H1 (cell line): ENCODE results near the gene HES7. TPM values are rescaled to one million over a fixed set of nuclear protein-coding genes. Genes with fewer than 3 reads are reported as not detected.

Source experiments
- CTCF ChIA-PET: fragments of 300-600 bp; sonication (Branson Sonifier 250); formaldehyde crosslinking; loops from one replicate; lab custom pipeline; 2021; ENCODE audit not compliant: partially characterized antibody; lab: Charles Lee
- POLR2A ChIA-PET: fragments of 300-600 bp; sonication (Branson Sonifier 250); formaldehyde crosslinking; loops from one replicate; lab custom pipeline; 2021; ENCODE audit warnings: inconsistent platforms; ENCODE audit not compliant: partially characterized antibody; lab: Charles Lee
- DNase-seq, 2 experiments: peaks; one replicate each; pipeline versions ENCODE4 v3.0.0 to v3.0.0-alpha.2; 2010 to 2022; ENCODE audit warnings: low spot score in 2 of 2, low read depth in 1 of 2, mixed read lengths in 1 of 2
- FAIRE-seq: peaks from 2 replicates; lab custom pipeline; 2011; peaks lifted over from hg19 to GRCh38; lab: Jason Lieb, UNC
- H2AFZ ChIP-seq: 2 replicates; pipeline ENCODE4 v1.8.1; 2012; ENCODE audit warnings: low read length, inconsistent platforms
- H2AK5ac ChIP-seq: 2 replicates; pipeline ENCODE4 v1.6.1; 2013; ENCODE audit warnings: low read depth, low read length
- H2BK120ac ChIP-seq: replicated peaks from 2 replicates; pipeline ENCODE3; 2013; ENCODE audit warnings: low read depth, low read length, inconsistent platforms
- H2BK12ac ChIP-seq: 2 replicates; pipeline ENCODE4 v1.6.1; 2013; ENCODE audit warnings: low read depth, low read length
- H2BK15ac ChIP-seq: 2 replicates; pipeline ENCODE4 v1.6.1; 2013; ENCODE audit warnings: low read length
- H2BK20ac ChIP-seq: 2 replicates; pipeline ENCODE4 v1.6.1; 2013; ENCODE audit warnings: low read length
- H2BK5ac ChIP-seq: 2 replicates; pipeline ENCODE4 v1.6.1; 2013; ENCODE audit warnings: low read depth, low read length
- H3K14ac ChIP-seq: 2 replicates; pipeline ENCODE4 v1.6.1; 2013; ENCODE audit warnings: inconsistent platforms; ENCODE audit not compliant: insufficient read length
- H3K18ac ChIP-seq: 2 replicates; pipeline ENCODE4 v1.6.1; 2013; ENCODE audit warnings: low read length; ENCODE audit errors: extremely low read depth
- H3K23ac ChIP-seq: 2 replicates; pipeline ENCODE4 v1.6.1; 2013; ENCODE audit warnings: inconsistent platforms; ENCODE audit not compliant: insufficient read length
- H3K23me2 ChIP-seq: 2 replicates; pipeline ENCODE4 v1.6.1; 2013; ENCODE audit warnings: low read depth, low read length
- H3K27ac ChIP-seq: 2 replicates; pipeline ENCODE4 v1.6.1; 2011; ENCODE audit warnings: low read depth, low read length, inconsistent platforms
- H3K27me3 ChIP-seq, 4 experiments: replicated peaks in 1 of 4; 1 replicate in 1 of 4; 2 replicates in 3 of 4; pipeline versions ENCODE4 v1.6.1 to v1.8.1; 2011 to 2013; ENCODE audit warnings: low read length in 3 of 4, mild to moderate bottlenecking in 3 of 4, inconsistent platforms in 2 of 4, mixed read lengths in 2 of 4, moderate library complexity in 1 of 4; ENCODE audit not compliant: control insufficient read depth in 3 of 4, insufficient read depth in 3 of 4; ENCODE audit errors: extremely low read depth in 1 of 4
- H3K36me3 ChIP-seq, 4 experiments: 2 replicates each; pipeline versions ENCODE4 v1.6.1 to v1.8.1; 2011 to 2013; ENCODE audit warnings: mild to moderate bottlenecking in 4 of 4, low read length in 3 of 4, moderate library complexity in 2 of 4, control low read depth in 1 of 4, inconsistent platforms in 1 of 4; ENCODE audit not compliant: insufficient read depth in 4 of 4, control insufficient read depth in 2 of 4
- H3K4ac ChIP-seq: replicated peaks from 2 replicates; pipeline ENCODE3; 2013; ENCODE audit warnings: low read length, low read depth, mixed read lengths, inconsistent platforms; ENCODE audit not compliant: insufficient read length
- H3K4me1 ChIP-seq, 4 experiments: replicated peaks in 1 of 4; 1 replicate in 1 of 4; 2 replicates in 3 of 4; pipeline versions ENCODE4 v1.6.1 to v1.8.1; 2011 to 2013; ENCODE audit warnings: low read length in 3 of 4, inconsistent platforms in 2 of 4, mixed read lengths in 1 of 4; ENCODE audit not compliant: insufficient read depth in 4 of 4, control insufficient read depth in 3 of 4
- H3K4me2 ChIP-seq, 2 experiments: 2 replicates each; pipeline versions ENCODE4 v1.6.1 to v1.8.1; 2011 to 2013; ENCODE audit warnings: low read depth in 2 of 2, low read length in 2 of 2, control low read depth in 1 of 2, inconsistent platforms in 1 of 2, mild to moderate bottlenecking in 1 of 2; ENCODE audit not compliant: insufficient read depth in 1 of 2
- H3K4me3 ChIP-seq, 4 experiments: fragments of 200-600, 300-600 bp in 1 of 4; sonication (generic), shearing (Covaris generic), sonication (Bioruptor Twin) in 1 of 4; 2 replicates each; pipeline versions ENCODE4 v1.5.1 to v1.8.1; 2011 to 2016; ENCODE audit warnings: low read length in 4 of 4, low read depth in 3 of 4, control low read depth in 2 of 4, inconsistent platforms in 2 of 4, mild to moderate bottlenecking in 2 of 4, mixed read lengths in 1 of 4, moderate library complexity in 1 of 4; ENCODE audit not compliant: insufficient read depth in 2 of 4; ENCODE audit errors: extremely low read depth in 1 of 4
- H3K56ac ChIP-seq: replicated peaks from 2 replicates; pipeline ENCODE3; 2013; ENCODE audit warnings: low read depth, mild to moderate bottlenecking, mixed read lengths, low read length, inconsistent platforms; ENCODE audit not compliant: insufficient read length
- H3K79me1 ChIP-seq: 2 replicates; pipeline ENCODE4 v1.6.1; 2013; ENCODE audit warnings: low read depth, low read length, control low read depth
- H3K79me2 ChIP-seq, 2 experiments: 2 replicates each; pipeline versions ENCODE4 v1.6.1 to v1.8.1; 2012 to 2013; ENCODE audit warnings: low read length in 2 of 2, mild to moderate bottlenecking in 2 of 2, inconsistent platforms in 1 of 2; ENCODE audit not compliant: insufficient read depth in 2 of 2, control insufficient read depth in 1 of 2
- H3K9ac ChIP-seq, 4 experiments: replicated peaks in 1 of 4; 1 replicate in 1 of 4; 2 replicates in 3 of 4; pipeline versions ENCODE4 v1.6.1 to v1.8.1; 2011 to 2013; ENCODE audit warnings: low read depth in 3 of 4, low read length in 3 of 4, control low read depth in 2 of 4, mild to moderate bottlenecking in 2 of 4, moderate library complexity in 2 of 4, inconsistent platforms in 1 of 4; ENCODE audit errors: extremely low read depth in 1 of 4
- H3K9me3 ChIP-seq, 2 experiments: 2 replicates each; pipeline versions ENCODE4 v1.6.1 to v1.8.1; 2012 to 2013; ENCODE audit warnings: mild to moderate bottlenecking in 2 of 2, moderate library complexity in 2 of 2, control low read depth in 1 of 2, inconsistent platforms in 1 of 2, low read depth in 1 of 2, low read length in 1 of 2, mixed read lengths in 1 of 2; ENCODE audit not compliant: insufficient read depth in 2 of 2
- H4K20me1 ChIP-seq, 2 experiments: replicated peaks in 1 of 2; 2 replicates each; pipeline versions ENCODE3 to v1.8.1; 2011 to 2013; ENCODE audit warnings: inconsistent platforms in 2 of 2, low read length in 2 of 2, mild to moderate bottlenecking in 1 of 2; ENCODE audit not compliant: insufficient read depth in 2 of 2, control insufficient read depth in 1 of 2
- H4K5ac ChIP-seq: 2 replicates; pipeline ENCODE4 v1.6.1; 2013; ENCODE audit warnings: low read length, low read depth, mixed read lengths, inconsistent platforms; ENCODE audit not compliant: insufficient read length
- H4K8ac ChIP-seq: 2 replicates; pipeline ENCODE4 v1.8.0; 2013; ENCODE audit warnings: mild to moderate bottlenecking, moderate library complexity, low read length, inconsistent platforms; ENCODE audit not compliant: insufficient read depth; ENCODE audit errors: extremely low read depth
- H4K91ac ChIP-seq: replicated peaks from 2 replicates; pipeline ENCODE3; 2013; ENCODE audit warnings: low read length, mixed read lengths, inconsistent platforms; ENCODE audit not compliant: insufficient read length
- ASH2L ChIP-seq: fragments of 200-600, 300-600 bp; sonication (generic); IDR thresholded peaks from one replicate; pipeline ENCODE4 v1.7.1; 2017; ENCODE audit warnings: low read length
- BACH1 ChIP-seq: IDR thresholded peaks from 2 replicates; pipeline ENCODE4 v1.6.1; 2012; ENCODE audit warnings: low read length, improper control_type of control experiment
- CBX5 ChIP-seq: fragments of 300-800, 300-1000 bp; sonication (generic); IDR thresholded peaks from 2 replicates; pipeline ENCODE4 v1.7.1; 2016; ENCODE audit warnings: antibody characterized with exemption, low read length, low read depth
- EZH2 ChIP-seq: fragments of 200-600 bp; sonication (generic); IDR thresholded peaks from 2 replicates; pipeline ENCODE4 v1.7.1; 2012; ENCODE audit warnings: low read depth, mild to moderate bottlenecking, moderate library complexity, low read length, inconsistent platforms; ENCODE audit not compliant: severe bottlenecking
- HDAC2 ChIP-seq, 2 experiments: fragments of 300-600 bp in 1 of 2; sonication (generic) in 1 of 2; IDR thresholded peaks; 2 replicates each; pipeline ENCODE4 v1.6.1; 2011 to 2012; ENCODE audit warnings: low read depth in 2 of 2, low read length in 2 of 2, mild to moderate bottlenecking in 2 of 2, moderate library complexity in 2 of 2, borderline replicate concordance in 1 of 2, inconsistent platforms in 1 of 2
- SIN3A ChIP-seq, 2 experiments: IDR thresholded peaks in 1 of 2; conservative IDR thresholded peaks in 1 of 2; 2 replicates each; pipeline ENCODE4 v1.6.1; 2011 to 2012; ENCODE audit warnings: low read length in 2 of 2, improper control_type of control experiment in 1 of 2, low read depth in 1 of 2, mild to moderate bottlenecking in 1 of 2
- SP2 ChIP-seq: IDR thresholded peaks from 2 replicates; pipeline ENCODE4 v1.6.1; 2012; ENCODE audit warnings: mild to moderate bottlenecking, low read length, inconsistent platforms
- SP4 ChIP-seq: IDR thresholded peaks from 2 replicates; pipeline ENCODE4 v1.6.1; 2012; ENCODE audit warnings: low read length, inconsistent platforms
- TCF12 ChIP-seq: IDR thresholded peaks from 2 replicates; pipeline ENCODE4 v1.6.1; 2011; ENCODE audit warnings: low read depth, mild to moderate bottlenecking, low read length
- YY1 ChIP-seq: IDR thresholded peaks from 2 replicates; pipeline ENCODE4 v1.6.1; 2011; ENCODE audit warnings: low read depth, mild to moderate bottlenecking, low read length
- WGBS, 2 experiments: shearing (Covaris generic) in 1 of 2; methylation state at CpG; one replicate each; pipeline versions ENCODE4 v1.1.6 to v1.1.7; 2013 to 2015; ENCODE audit warnings: low lambda C conversion rate in 2 of 2, mixed read lengths in 2 of 2, inconsistent platforms in 1 of 2, low coverage in 1 of 2, missing lambda C conversion rate in 1 of 2; ENCODE audit not compliant: insufficient replicate concordance in 2 of 2, insufficient coverage in 1 of 2, insufficient read length in 1 of 2; ENCODE audit errors: extremely low coverage in 1 of 2, missing lambda C conversion rate in 1 of 2; 5-methylcytosine and 5-hydroxymethylcytosine counted together
- polyA plus RNA-seq, 7 experiments: library from polyadenylated mRNA; depleted of rRNA in 3 of 7; stranded (reverse) in 5 of 7; unstranded in 2 of 7; fragments of >200 nt in 5 of 7; fragments of 200-250 nt in 2 of 7; gene quantifications; 1 replicate in 5 of 7; 2 replicates in 1 of 7; 4 replicates in 1 of 7; pipeline versions ENCODE4 v1.2.1 to v1.2.3, GENCODE V29; 2011 to 2013; ENCODE audit warnings: missing spikeins in 2 of 7, mixed read lengths in 2 of 7
- total RNA-seq: library from RNA; stranded (reverse); fragmentation: NEBNext Ultra II Directional; extraction: Animal tissue kit (Norgen Biotek cat#: 25700); gene quantifications from 2 replicates; pipeline ENCODE4 v1.2.1, GENCODE V29; 2021
- TF ChIP-seq, protein P1 (sequence below): IDR thresholded peaks from 2 replicates; pipeline ENCODE4 v1.6.1; 2012; ENCODE audit warnings: inconsistent platforms

Gene HES7
- total and polyA plus RNA-seq, 2 of the 8 experiments (the other 6 are each of a cell fraction or from before 2014, with no cell fraction given): 0.20 to 0.32 TPM

GRCh38 chr17:8072729-8073461 is 51.0 kb downstream of the HES7 start:
- Histone ChIP-seq H3K4me1 (peaks cover 0 to 22% (median 9%) of the 10 kb centered on the region in 4 experiments; a peak in 5 of 7 replicates), H3K4ac (peak overlapping the region; percentile 19), H2AK5ac (no peak overlapping the region), H4K8ac (no peak overlapping the region; the same call in 1 of the 2 replicates), H3K27ac (no peak overlapping the region), H3K4me3 (peak overlapping the region; percentile 34 to 65 (median 50); a peak in 7 of 8 replicates), H3K14ac (no peak overlapping the region), H3K27me3 (peaks cover 39 to 81% (median 62%) of the 10 kb centered on the region in 4 experiments), H3K4me2 (peak overlapping the region; percentile 97 to 99), H3K36me3 (no peaks in the 10 kb centered on the region), H3K23me2 (peaks cover 10% of the 10 kb centered on the region), H2AFZ (peak overlapping the region; percentile 54; the same call in 1 of the 2 replicates), H2BK15ac (peak overlapping the region; percentile 75; the same call in 1 of the 2 replicates), H3K9me3 (no peaks in the 10 kb centered on the region), H4K20me1 (peaks cover 3 to 6% of the 10 kb centered on the region in 2 experiments), H3K18ac (peak overlapping the region; percentile 60), H3K23ac (no peak overlapping the region), H3K79me2 (no peaks in the 10 kb centered on the region), H2BK120ac (no peak overlapping the region), H3K79me1 (no peaks in the 10 kb centered on the region), H3K9ac (no peak overlapping the region), H4K91ac (no peak overlapping the region), H2BK12ac (peak overlapping the region; percentile 81; the same call in 1 of the 2 replicates), H4K5ac (no peak overlapping the region), H3K56ac (no peak overlapping the region), H2BK20ac (no peak overlapping the region), H2BK5ac (no peak overlapping the region)
- POLR2A ChIA-PET: interaction anchor here (0.6 to 2.5 kb wide), 4 partner anchors 10 to 649 kb away, joined by 3 to 10 read pairs (median 6); no protein-coding TSS in a partner anchor
- CTCF ChIA-PET: interaction anchor here (1.1 to 17.3 kb wide), 12 partner anchors 12 to 203 kb away, joined by 3 to 315 read pairs (median 5); partner anchors contain the start of genes ALOX12B, ALOXE3 and RNF227
- WGBS, 2 experiments: 5% methylated on average over 34 of the region's 40 CpGs; no CpG with 5 or more reads in 1 of the 2 experiments
- FAIRE-seq (no peak), DNase-seq (peak in 1 of 2 experiments; percentile 68)
- TF ChIP-seq EZH2 (peak; percentile 85), ASH2L (no peak), YY1 (no peak), SP2 (no peak), BACH1 (no peak), TCF12 (no peak), SIN3A (conservative IDR thresholded peaks at IDR 0.05 in 1 of 2, IDR thresholded peaks at IDR 0.05 in 1 of 2; ENCODE audit: low read depth in 1 of 2, low read length in 2 of 2) (no peak), HDAC2 (IDR thresholded peaks at IDR 0.05; ENCODE audit: borderline replicate concordance in 1 of 2, low read depth in 2 of 2, low read length in 2 of 2) (no peak), SP4 (no peak), CBX5 (no peak)
- TF ChIP-seq, protein P1, sequence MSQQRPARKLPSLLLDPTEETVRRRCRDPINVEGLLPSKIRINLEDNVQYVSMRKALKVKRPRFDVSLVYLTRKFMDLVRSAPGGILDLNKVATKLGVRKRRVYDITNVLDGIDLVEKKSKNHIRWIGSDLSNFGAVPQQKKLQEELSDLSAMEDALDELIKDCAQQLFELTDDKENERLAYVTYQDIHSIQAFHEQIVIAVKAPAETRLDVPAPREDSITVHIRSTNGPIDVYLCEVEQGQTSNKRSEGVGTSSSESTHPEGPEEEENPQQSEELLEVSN: peak; percentile 70
